ENCODE measurements around the gene NTN1.
A peak's percentile ranks its signal among the peaks of the same experiment; 100 is the strongest.

NTN1 gene

DNA sequence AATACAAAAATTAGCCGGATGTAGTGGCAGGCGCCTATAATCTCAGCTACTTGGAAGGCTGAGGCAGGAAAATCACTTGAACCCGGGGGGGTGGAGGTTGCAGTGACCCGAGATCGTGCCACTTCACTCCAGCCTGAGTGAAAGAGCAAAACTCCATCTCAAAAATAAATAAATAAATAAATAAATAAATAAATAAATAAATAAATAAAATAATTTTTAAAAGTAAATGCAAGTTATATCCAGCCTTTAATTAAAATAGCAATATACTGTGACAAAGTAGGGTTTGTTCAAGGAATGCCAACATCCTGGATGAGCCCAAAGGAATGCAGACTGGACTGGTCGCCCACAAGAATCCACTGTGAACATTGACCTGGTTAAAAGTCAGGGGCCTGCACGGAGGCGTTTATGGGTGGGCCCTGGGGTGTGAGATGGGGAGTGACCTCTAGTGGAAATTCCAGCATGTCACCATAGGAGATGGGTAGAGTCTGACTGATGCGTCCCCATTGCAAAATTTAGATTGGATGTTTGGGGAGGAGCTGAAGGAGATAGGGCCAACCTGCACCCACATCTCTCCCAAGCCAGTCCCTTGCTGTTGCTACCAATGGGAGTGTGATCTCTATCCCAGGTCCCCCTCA is 46.1 kb upstream of the NTN1 start (continued):
- TF ChIP-seq, protein P1, sequence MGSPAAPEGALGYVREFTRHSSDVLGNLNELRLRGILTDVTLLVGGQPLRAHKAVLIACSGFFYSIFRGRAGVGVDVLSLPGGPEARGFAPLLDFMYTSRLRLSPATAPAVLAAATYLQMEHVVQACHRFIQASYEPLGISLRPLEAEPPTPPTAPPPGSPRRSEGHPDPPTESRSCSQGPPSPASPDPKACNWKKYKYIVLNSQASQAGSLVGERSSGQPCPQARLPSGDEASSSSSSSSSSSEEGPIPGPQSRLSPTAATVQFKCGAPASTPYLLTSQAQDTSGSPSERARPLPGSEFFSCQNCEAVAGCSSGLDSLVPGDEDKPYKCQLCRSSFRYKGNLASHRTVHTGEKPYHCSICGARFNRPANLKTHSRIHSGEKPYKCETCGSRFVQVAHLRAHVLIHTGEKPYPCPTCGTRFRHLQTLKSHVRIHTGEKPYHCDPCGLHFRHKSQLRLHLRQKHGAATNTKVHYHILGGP (tag by site-specific recombination; IDR thresholded peaks at IDR 0.05) = no peak
- TF ChIP-seq ZNF843 (tag by site-specific recombination; IDR thresholded peaks at IDR 0.05) = no peak
- no peak for TF ChIP-seq ZNF335 (tag by site-specific recombination; conservative IDR thresholded peaks at IDR 0.05)
- peak; percentile 19; the same call in 1 of the 2 replicates for TF ChIP-seq ZNF654 (tag by site-specific recombination; IDR thresholded peaks at IDR 0.05; ENCODE audit: low read depth)
- TF ChIP-seq GLIS2 (tag by site-specific recombination; IDR thresholded peaks at IDR 0.05) = no peak
- no peak for TF ChIP-seq ZBTB7A (tag by site-specific recombination; IDR thresholded peaks at IDR 0.05; ENCODE audit: low read depth)
- no peak for TF ChIP-seq ZNF292 (tag by site-specific recombination; IDR thresholded peaks at IDR 0.05; ENCODE audit: borderline replicate concordance, low read depth)
- TF ChIP-seq ZNF221 (tag by site-specific recombination; IDR thresholded peaks at IDR 0.05; ENCODE audit: borderline replicate concordance) = no peak
- TF ChIP-seq, protein P2, sequence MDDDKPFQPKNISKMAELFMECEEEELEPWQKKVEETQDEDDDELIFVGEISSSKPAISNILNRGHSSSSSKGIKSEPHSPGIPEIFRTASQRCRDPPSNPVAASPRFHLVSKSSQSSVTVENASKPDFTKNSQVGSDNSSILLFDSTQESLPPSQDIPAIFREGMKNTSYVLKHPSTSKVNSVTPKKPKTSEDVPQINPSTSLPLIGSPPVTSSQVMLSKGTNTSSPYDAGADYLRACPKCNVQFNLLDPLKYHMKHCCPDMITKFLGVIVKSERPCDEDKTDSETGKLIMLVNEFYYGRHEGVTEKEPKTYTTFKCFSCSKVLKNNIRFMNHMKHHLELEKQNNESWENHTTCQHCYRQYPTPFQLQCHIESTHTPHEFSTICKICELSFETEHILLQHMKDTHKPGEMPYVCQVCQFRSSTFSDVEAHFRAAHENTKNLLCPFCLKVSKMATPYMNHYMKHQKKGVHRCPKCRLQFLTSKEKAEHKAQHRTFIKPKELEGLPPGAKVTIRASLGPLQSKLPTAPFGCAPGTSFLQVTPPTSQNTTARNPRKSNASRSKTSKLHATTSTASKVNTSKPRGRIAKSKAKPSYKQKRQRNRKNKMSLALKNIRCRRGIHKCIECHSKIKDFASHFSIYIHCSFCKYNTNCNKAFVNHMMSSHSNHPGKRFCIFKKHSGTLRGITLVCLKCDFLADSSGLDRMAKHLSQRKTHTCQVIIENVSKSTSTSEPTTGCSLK (tag by site-specific recombination; IDR thresholded peaks at IDR 0.05) = no peak
- TF ChIP-seq ZNF302 (tag by site-specific recombination; IDR thresholded peaks at IDR 0.05; ENCODE audit: low read depth) = no peak
- no peak for TF ChIP-seq ZNF350 (tag by site-specific recombination; IDR thresholded peaks at IDR 0.05)
- peak; percentile 35; the same call in 1 of the 2 replicates for TF ChIP-seq ZBTB21 (tag by site-specific recombination; IDR thresholded peaks at IDR 0.05)
- TF ChIP-seq, protein P3, sequence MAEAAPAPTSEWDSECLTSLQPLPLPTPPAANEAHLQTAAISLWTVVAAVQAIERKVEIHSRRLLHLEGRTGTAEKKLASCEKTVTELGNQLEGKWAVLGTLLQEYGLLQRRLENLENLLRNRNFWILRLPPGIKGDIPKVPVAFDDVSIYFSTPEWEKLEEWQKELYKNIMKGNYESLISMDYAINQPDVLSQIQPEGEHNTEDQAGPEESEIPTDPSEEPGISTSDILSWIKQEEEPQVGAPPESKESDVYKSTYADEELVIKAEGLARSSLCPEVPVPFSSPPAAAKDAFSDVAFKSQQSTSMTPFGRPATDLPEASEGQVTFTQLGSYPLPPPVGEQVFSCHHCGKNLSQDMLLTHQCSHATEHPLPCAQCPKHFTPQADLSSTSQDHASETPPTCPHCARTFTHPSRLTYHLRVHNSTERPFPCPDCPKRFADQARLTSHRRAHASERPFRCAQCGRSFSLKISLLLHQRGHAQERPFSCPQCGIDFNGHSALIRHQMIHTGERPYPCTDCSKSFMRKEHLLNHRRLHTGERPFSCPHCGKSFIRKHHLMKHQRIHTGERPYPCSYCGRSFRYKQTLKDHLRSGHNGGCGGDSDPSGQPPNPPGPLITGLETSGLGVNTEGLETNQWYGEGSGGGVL (tag by site-specific recombination; IDR thresholded peaks at IDR 0.05) = no peak
- no peak for TF ChIP-seq ZNF792 (tag by site-specific recombination; IDR thresholded peaks at IDR 0.05)
- TF ChIP-seq ZNF530 (tag by site-specific recombination; IDR thresholded peaks at IDR 0.05; ENCODE audit: low read depth) = no peak
- TF ChIP-seq, protein P4, sequence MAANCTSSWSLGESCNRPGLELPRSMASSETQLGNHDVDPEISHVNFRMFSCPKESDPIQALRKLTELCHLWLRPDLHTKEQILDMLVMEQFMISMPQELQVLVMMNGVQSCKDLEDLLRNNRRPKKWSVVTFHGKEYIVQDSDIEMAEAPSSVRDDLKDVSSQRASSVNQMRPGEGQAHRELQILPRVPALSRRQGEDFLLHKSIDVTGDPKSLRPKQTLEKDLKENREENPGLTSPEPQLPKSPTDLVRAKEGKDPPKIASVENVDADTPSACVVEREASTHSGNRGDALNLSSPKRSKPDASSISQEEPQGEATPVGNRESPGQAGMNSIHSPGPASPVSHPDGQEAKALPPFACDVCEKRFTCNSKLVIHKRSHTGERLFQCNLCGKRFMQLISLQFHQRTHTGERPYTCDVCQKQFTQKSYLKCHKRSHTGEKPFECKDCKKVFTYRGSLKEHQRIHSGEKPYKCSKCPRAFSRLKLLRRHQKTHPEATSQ (tag by site-specific recombination; IDR thresholded peaks at IDR 0.05) = no peak
- TF ChIP-seq ZNF324 (tag by site-specific recombination; IDR thresholded peaks at IDR 0.05) = no peak
- TF ChIP-seq, protein P5, sequence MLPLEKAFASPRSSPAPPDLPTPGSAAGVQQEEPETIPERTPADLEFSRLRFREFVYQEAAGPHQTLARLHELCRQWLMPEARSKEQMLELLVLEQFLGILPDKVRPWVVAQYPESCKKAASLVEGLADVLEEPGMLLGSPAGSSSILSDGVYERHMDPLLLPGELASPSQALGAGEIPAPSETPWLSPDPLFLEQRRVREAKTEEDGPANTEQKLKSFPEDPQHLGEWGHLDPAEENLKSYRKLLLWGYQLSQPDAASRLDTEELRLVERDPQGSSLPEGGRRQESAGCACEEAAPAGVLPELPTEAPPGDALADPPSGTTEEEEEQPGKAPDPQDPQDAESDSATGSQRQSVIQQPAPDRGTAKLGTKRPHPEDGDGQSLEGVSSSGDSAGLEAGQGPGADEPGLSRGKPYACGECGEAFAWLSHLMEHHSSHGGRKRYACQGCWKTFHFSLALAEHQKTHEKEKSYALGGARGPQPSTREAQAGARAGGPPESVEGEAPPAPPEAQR (tag by site-specific recombination; IDR thresholded peaks at IDR 0.05) = no peak
- TF ChIP-seq, protein P6, sequence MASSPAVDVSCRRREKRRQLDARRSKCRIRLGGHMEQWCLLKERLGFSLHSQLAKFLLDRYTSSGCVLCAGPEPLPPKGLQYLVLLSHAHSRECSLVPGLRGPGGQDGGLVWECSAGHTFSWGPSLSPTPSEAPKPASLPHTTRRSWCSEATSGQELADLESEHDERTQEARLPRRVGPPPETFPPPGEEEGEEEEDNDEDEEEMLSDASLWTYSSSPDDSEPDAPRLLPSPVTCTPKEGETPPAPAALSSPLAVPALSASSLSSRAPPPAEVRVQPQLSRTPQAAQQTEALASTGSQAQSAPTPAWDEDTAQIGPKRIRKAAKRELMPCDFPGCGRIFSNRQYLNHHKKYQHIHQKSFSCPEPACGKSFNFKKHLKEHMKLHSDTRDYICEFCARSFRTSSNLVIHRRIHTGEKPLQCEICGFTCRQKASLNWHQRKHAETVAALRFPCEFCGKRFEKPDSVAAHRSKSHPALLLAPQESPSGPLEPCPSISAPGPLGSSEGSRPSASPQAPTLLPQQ (tag by site-specific recombination; IDR thresholded peaks at IDR 0.05) = no peak
- no peak for TF ChIP-seq ZNF239 (tag by site-specific recombination; IDR thresholded peaks at IDR 0.05)
- TF ChIP-seq ZNF114 (tag by site-specific recombination; IDR thresholded peaks at IDR 0.05) = no peak
- no peak for TF ChIP-seq ZFP37 (tag by site-specific recombination; IDR thresholded peaks at IDR 0.05)
- TF ChIP-seq, protein P7, sequence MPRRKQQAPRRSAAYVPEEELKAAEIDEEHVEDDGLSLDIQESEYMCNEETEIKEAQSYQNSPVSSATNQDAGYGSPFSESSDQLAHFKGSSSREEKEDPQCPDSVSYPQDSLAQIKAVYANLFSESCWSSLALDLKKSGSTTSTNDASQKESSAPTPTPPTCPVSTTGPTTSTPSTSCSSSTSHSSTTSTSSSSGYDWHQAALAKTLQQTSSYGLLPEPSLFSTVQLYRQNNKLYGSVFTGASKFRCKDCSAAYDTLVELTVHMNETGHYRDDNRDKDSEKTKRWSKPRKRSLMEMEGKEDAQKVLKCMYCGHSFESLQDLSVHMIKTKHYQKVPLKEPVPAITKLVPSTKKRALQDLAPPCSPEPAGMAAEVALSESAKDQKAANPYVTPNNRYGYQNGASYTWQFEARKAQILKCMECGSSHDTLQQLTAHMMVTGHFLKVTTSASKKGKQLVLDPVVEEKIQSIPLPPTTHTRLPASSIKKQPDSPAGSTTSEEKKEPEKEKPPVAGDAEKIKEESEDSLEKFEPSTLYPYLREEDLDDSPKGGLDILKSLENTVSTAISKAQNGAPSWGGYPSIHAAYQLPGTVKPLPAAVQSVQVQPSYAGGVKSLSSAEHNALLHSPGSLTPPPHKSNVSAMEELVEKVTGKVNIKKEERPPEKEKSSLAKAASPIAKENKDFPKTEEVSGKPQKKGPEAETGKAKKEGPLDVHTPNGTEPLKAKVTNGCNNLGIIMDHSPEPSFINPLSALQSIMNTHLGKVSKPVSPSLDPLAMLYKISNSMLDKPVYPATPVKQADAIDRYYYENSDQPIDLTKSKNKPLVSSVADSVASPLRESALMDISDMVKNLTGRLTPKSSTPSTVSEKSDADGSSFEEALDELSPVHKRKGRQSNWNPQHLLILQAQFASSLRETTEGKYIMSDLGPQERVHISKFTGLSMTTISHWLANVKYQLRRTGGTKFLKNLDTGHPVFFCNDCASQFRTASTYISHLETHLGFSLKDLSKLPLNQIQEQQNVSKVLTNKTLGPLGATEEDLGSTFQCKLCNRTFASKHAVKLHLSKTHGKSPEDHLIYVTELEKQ (tag by site-specific recombination; IDR thresholded peaks at IDR 0.05; ENCODE audit: borderline replicate concordance) = no peak
- TF ChIP-seq ZNF514 (tag by site-specific recombination; IDR thresholded peaks at IDR 0.05) = no peak
- 0 out of 2 replicates have a peak, but pooled peaks have one; percentile 48 for TF ChIP-seq ZNF138 (tag by site-specific recombination; IDR thresholded peaks at IDR 0.05; ENCODE audit: borderline replicate concordance)
- TF ChIP-seq ZNF707 (tag by site-specific recombination; IDR thresholded peaks at IDR 0.05) = no peak
- TF ChIP-seq ZNF311 (tag by site-specific recombination; IDR thresholded peaks at IDR 0.05; ENCODE audit: borderline replicate concordance) = no peak

All from HEK293 (cell line).